ENCODE measurements around the gene TIAL1. TPM values are rescaled to one million over a fixed set of nuclear protein-coding genes. Genes with fewer than 3 reads are reported as not detected.

TIAL1 gene
- total RNA-seq, 1 donor from 2014 or later: 104 TPM

DNA sequence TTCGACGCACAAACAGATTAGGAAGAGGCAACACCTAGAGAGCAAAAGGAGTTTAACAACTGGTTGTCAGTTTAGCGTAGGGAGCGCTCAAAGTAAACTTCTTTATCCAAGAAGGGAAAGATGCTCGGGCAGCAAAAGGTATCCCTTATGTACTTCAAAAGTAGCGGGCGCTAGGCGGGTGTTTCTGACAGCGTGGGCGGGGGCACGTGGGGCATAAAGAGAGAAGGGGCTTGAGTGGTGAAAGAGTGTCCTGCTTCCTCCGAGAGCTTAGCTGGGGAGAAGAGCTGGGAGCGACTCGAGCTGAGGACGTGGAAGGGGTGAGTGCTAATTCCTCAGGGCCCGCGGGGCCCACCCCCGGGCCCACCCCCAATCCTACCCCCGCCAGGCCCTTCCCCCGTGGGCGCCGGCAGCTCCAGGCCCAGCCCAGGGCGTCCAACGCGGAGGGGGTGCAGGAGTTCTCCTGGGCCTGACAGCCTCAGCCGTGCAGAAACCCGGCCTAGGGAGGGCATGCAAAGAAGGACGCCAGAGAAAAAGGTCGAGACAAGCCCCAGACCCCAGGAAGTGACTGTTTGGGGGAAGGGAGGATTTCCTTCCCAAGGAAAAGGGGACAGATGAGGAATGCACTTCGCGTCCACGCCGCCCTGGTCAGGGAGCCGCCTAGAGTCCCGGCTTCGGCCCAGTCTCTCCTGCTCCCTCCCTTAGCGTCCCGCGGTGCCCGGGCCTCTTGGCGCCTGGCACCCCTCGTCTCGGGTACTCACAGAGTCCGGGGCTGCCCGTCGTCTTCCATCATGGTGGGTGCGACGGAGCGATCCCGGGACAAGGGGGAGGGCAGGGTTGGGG is 868 bp downstream of the TIAL1 start:
- Histone ChIP-seq H3K9me3 (no peaks in the 10 kb centered on the region), H3K4me1 (peaks cover 49% of the 10 kb centered on the region), H3K27me3 (no peaks in the 10 kb centered on the region), H3K27ac (peak overlapping the region; percentile 99), H3K4me3 (peak overlapping the region; percentile 93), H3K36me3 (peaks cover 11% of the 10 kb centered on the region)
- DNase-seq (peak; percentile 84), ATAC-seq (peak; percentile 51)
- intact Hi-C loops (cut with DNase I): no loop called here
- TF ChIP-seq, protein P1, sequence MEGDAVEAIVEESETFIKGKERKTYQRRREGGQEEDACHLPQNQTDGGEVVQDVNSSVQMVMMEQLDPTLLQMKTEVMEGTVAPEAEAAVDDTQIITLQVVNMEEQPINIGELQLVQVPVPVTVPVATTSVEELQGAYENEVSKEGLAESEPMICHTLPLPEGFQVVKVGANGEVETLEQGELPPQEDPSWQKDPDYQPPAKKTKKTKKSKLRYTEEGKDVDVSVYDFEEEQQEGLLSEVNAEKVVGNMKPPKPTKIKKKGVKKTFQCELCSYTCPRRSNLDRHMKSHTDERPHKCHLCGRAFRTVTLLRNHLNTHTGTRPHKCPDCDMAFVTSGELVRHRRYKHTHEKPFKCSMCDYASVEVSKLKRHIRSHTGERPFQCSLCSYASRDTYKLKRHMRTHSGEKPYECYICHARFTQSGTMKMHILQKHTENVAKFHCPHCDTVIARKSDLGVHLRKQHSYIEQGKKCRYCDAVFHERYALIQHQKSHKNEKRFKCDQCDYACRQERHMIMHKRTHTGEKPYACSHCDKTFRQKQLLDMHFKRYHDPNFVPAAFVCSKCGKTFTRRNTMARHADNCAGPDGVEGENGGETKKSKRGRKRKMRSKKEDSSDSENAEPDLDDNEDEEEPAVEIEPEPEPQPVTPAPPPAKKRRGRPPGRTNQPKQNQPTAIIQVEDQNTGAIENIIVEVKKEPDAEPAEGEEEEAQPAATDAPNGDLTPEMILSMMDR (IDR thresholded peaks at IDR 0.05): no peak

DNA sequence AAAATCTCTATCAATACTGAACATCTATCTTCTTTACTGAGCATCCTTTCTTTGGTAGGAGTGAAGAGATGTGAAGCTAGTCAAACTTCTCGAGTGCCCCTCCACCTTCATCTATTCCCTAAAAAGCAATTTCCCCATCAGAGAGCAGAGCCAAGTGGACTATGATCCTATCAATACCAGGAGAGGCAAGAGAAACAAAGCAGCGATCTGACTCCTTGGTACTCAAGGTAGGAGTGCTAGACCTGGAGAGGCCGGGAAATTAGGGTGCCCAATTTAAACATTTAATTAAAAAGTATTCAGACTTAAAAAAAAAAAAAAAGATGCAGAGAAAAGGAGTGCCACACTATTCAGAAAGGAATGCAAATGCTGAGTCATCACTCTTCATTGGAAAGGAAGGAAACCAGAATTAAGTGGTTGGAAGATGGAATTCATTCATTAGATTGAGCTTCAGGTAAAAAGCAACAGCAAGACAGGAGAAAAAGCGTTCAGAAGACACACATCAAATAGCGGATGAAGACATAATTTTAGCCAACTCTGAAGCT is 1.6 kb downstream of the TIAL1 start:
- ATAC-seq: no peak
- no peak for DNase-seq
- Histone ChIP-seq H3K27me3 (no peaks in the 10 kb centered on the region), H3K4me1 (peaks cover 49% of the 10 kb centered on the region), H3K4me3 (peak overlapping the region; percentile 93), H3K36me3 (peaks cover 17% of the 10 kb centered on the region), H3K27ac (peak overlapping the region; percentile 99), H3K9me3 (no peaks in the 10 kb centered on the region)
- TF ChIP-seq, protein P1 (IDR thresholded peaks at IDR 0.05): no peak
- intact Hi-C loops (cut with DNase I): no loop called here

DNA sequence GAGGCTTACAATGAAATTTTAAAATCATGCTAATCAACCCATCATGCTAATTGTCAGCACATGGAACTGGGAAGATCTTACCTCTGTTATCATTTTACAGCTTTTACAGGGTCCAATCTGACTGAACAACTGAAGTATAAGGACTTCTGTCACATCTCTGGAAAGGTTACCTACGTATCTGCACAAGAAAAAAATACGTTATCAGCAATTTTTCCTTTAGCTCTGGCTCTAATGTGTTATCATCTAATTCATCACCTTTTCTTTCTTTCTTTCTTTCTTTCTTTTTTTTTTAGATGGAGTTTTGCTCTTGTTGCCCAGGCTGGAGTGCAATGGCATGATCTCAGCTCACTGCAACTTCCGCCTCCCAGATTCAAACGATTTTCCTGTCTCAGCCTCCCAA is 8.7 kb downstream of the TIAL1 start:
- Histone ChIP-seq H3K4me1 (peaks cover 19% of the 10 kb centered on the region), H3K9me3 (no peaks in the 10 kb centered on the region), H3K27me3 (no peaks in the 10 kb centered on the region), H3K27ac (no peak overlapping the region), H3K4me3 (no peak overlapping the region), H3K36me3 (peaks cover 53% of the 10 kb centered on the region)
- ATAC-seq: no peak
- DNase-seq: no peak
- intact Hi-C loops (cut with DNase I): no loop called here
- TF ChIP-seq, protein P1 (IDR thresholded peaks at IDR 0.05): no peak

DNA sequence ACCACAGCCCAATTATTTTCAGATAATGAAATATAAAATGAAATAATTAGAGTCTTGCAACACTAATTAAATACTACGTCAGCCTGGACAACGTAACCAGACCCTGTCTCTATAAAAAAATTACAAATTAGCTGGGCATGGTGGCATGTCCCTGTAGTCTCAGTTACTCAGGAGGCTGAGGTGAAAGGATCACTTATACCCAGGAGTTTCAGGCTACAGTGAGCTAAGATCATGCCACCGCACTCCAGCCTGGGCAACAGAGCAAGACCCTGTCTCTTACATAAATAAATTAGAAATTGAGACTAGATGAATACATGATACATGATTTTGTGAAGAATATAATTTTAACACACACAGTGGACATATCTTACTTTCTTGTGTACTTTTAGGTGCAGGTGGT is 18.4 kb downstream of the TIAL1 start:
- H3K9me3 ChIP-seq: no peaks in the 10 kb centered on the region
- H3K36me3 ChIP-seq: peaks cover 85% of the 10 kb centered on the region
- no peak for DNase-seq
- no peak for ATAC-seq
- H3K27ac ChIP-seq: no peak overlapping the region
- TF ChIP-seq, protein P1 (IDR thresholded peaks at IDR 0.05): no peak
- H3K4me1 ChIP-seq: no peaks in the 10 kb centered on the region
- H3K4me3 ChIP-seq: no peak overlapping the region
- intact Hi-C loops (cut with DNase I): no loop called here
- no peaks in the 10 kb centered on the region for H3K27me3 ChIP-seq

DNA sequence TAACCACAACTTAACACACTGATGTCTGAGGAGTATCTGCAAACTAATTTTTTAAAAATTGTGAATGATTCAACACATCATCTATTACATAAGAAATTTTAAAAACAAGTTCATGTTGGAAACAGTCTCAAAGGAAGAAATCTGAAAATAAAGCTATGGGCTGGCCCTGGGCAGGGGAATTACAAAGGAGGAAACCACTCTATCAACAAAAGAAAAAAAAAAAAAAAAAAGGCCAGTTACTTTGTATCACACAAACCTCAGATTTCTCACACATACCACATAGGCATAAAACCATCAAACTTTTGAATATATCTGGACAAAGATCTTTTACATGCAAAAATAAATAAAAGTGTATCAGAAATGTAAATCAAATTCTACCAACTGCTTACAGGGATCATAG is 20.8 kb downstream of the TIAL1 start:
- Histone ChIP-seq H3K4me1 (no peaks in the 10 kb centered on the region), H3K27ac (no peak overlapping the region), H3K9me3 (no peaks in the 10 kb centered on the region), H3K4me3 (no peak overlapping the region), H3K27me3 (no peaks in the 10 kb centered on the region), H3K36me3 (peaks cover 87% of the 10 kb centered on the region)
- no peak for ATAC-seq
- intact Hi-C loops (cut with DNase I): no loop called here
- DNase-seq: no peak
- TF ChIP-seq, protein P1 (IDR thresholded peaks at IDR 0.05): no peak

Measured in upper lobe of right lung (tissue), 1 donor.